SK-N-SH (cell line): Measurements from ENCODE around the gene RRH. TPM values are rescaled to one million over a fixed set of nuclear protein-coding genes. Genes with fewer than 3 reads are reported as not detected.

Experiments
- CTCF ChIA-PET: fragments of 300-600, 350-600 bp; formaldehyde crosslinking; extraction: SDS; loops from one replicate; lab custom pipeline; 2021; lab: Yijun Ruan, JAX
- POLR2A ChIA-PET: fragments of 350-600 bp; sonication (Branson Sonifier 250); formaldehyde crosslinking; extraction: SDS; loops from one replicate; lab custom pipeline; 2020; ENCODE audit warnings: antibody characterized with exemption, inconsistent platforms; lab: Yijun Ruan, JAX
- DNase-seq: peaks from one replicate; pipeline ENCODE4 v3.0.0; 2012
- H2AFZ ChIP-seq: fragments of 200-600 bp; sonication (generic); 2 replicates; pipeline ENCODE4 v1.8.1; 2016; ENCODE audit warnings: antibody characterized with exemption, mild to moderate bottlenecking, low read depth
- H3F3A ChIP-seq: fragments of 200-600 bp; sonication (generic); replicated peaks from 2 replicates; pipeline ENCODE3; 2016; ENCODE audit warnings: antibody characterized with exemption, mild to moderate bottlenecking; ENCODE audit not compliant: insufficient read depth
- H3K27ac ChIP-seq, 2 experiments: fragments of 200-500 bp in 1 of 2; fragments of 200-600 bp in 1 of 2; sonication (Bioruptor generic) in 1 of 2; sonication (generic), shearing (Covaris generic) in 1 of 2; 2 replicates each; pipeline versions ENCODE4 v1.5.1 to v1.6.1; 2014 to 2016; ENCODE audit warnings: low read depth in 2 of 2, inconsistent platforms in 1 of 2, low read length in 1 of 2, mild to moderate bottlenecking in 1 of 2, mixed read lengths in 1 of 2
- H3K27me3 ChIP-seq: fragments of 200-600 bp; sonication (generic), shearing (Covaris generic); 2 replicates; pipeline ENCODE4 v1.6.1; 2016; ENCODE audit warnings: mixed run types; ENCODE audit not compliant: insufficient read depth
- H3K36me3 ChIP-seq, 2 experiments: fragments of 200-500 bp in 1 of 2; fragments of 200-600 bp in 1 of 2; sonication (Bioruptor generic) in 1 of 2; sonication (generic) in 1 of 2; replicated peaks in 1 of 2; 2 replicates each; pipeline versions ENCODE3 to v1.5.1; 2014 to 2016; ENCODE audit warnings: low read length in 1 of 2, mild to moderate bottlenecking in 1 of 2; ENCODE audit not compliant: insufficient read depth in 2 of 2, control insufficient read depth in 1 of 2
- H3K4me1 ChIP-seq, 2 experiments: fragments of 200-500 bp in 1 of 2; fragments of 200-600 bp in 1 of 2; sonication (Bioruptor generic) in 1 of 2; sonication (generic), shearing (Covaris generic) in 1 of 2; 2 replicates each; pipeline versions ENCODE4 v1.5.1 to v1.6.1; 2014 to 2016; ENCODE audit warnings: low read depth in 1 of 2, low read length in 1 of 2, mixed run types in 1 of 2; ENCODE audit not compliant: insufficient read depth in 2 of 2, control insufficient read depth in 1 of 2
- H3K4me2 ChIP-seq: fragments of 200-600 bp; sonication (generic), shearing (Covaris generic); 2 replicates; pipeline ENCODE4 v1.6.1; 2017; ENCODE audit warnings: mixed run types
- H3K4me3 ChIP-seq, 2 experiments: fragments of 200-500 bp in 1 of 2; fragments of 200-600 bp in 1 of 2; sonication (Bioruptor generic) in 1 of 2; sonication (generic), shearing (Covaris generic) in 1 of 2; 2 replicates each; pipeline versions ENCODE4 v1.5.1 to v1.8.1; 2014 to 2016; ENCODE audit warnings: low read depth in 2 of 2, inconsistent platforms in 1 of 2, low read length in 1 of 2, mild to moderate bottlenecking in 1 of 2, mixed read lengths in 1 of 2, moderate library complexity in 1 of 2
- H3K79me2 ChIP-seq: fragments of 200-600 bp; sonication (generic); 2 replicates; pipeline ENCODE4 v1.8.1; 2017; ENCODE audit warnings: mild to moderate bottlenecking; ENCODE audit not compliant: insufficient read depth
- H3K9ac ChIP-seq: fragments of 200-600 bp; sonication (generic); 2 replicates; pipeline ENCODE4 v1.6.1; 2017; ENCODE audit warnings: mixed run types
- H3K9me2 ChIP-seq: fragments of 200-600 bp; sonication (generic); 2 replicates; pipeline ENCODE4 v1.6.1; 2017; ENCODE audit warnings: mixed run types
- H3K9me3 ChIP-seq: fragments of 200-600 bp; sonication (generic); 2 replicates; pipeline ENCODE4 v1.6.1; 2017; ENCODE audit warnings: mixed run types, mild to moderate bottlenecking, moderate library complexity
- H4K20me1 ChIP-seq: fragments of 200-600 bp; sonication (generic); 2 replicates; pipeline ENCODE4 v1.6.1; 2017; ENCODE audit warnings: mild to moderate bottlenecking, mixed run types; ENCODE audit not compliant: insufficient read depth
- EP300 ChIP-seq, 2 experiments: IDR thresholded peaks; 2 replicates each; pipeline versions ENCODE4 v1.4.0 to v1.6.1; 2012; ENCODE audit warnings: borderline replicate concordance in 1 of 2, low read depth in 1 of 2, low read length in 1 of 2
- EZH2phosphoT487 ChIP-seq: fragments of 200-600 bp; sonication (generic); IDR thresholded peaks from 2 replicates; pipeline ENCODE4 v1.6.1; 2017; ENCODE audit warnings: low read depth, mixed run types, mild to moderate bottlenecking, antibody characterized with exemption, moderate library complexity, borderline replicate concordance
- FOXJ3 ChIP-seq: sonication (generic); formaldehyde crosslinking; IDR thresholded peaks from 2 replicates; pipeline ENCODE4 v1.5.1; 2020; ENCODE audit warnings: mild to moderate bottlenecking, missing genetic modification reagents
- GATA2 ChIP-seq: sonication (generic); formaldehyde crosslinking; IDR thresholded peaks from 2 replicates; pipeline ENCODE4 v1.5.0; 2020; ENCODE audit warnings: mild to moderate bottlenecking, missing genetic modification reagents
- JUND ChIP-seq: IDR thresholded peaks from 2 replicates; pipeline ENCODE4 v1.4.0; 2012
- MEF2A ChIP-seq: IDR thresholded peaks from 2 replicates; pipeline ENCODE4 v1.4.0; 2012; ENCODE audit warnings: low read depth, borderline replicate concordance
- NRF1 ChIP-seq: IDR thresholded peaks from 2 replicates; pipeline ENCODE4 v1.6.1; 2012; ENCODE audit warnings: low read depth, mild to moderate bottlenecking, low read length
- RAD21 ChIP-seq: IDR thresholded peaks from 2 replicates; pipeline ENCODE4 v1.6.1; 2012; ENCODE audit warnings: mild to moderate bottlenecking, low read length
- SIN3A ChIP-seq: IDR thresholded peaks from 2 replicates; pipeline ENCODE4 v1.6.1; 2012; ENCODE audit warnings: low read depth, mild to moderate bottlenecking, low read length, moderate library complexity, borderline replicate concordance
- SMC3 ChIP-seq: IDR thresholded peaks from 2 replicates; pipeline ENCODE4 v1.6.1; 2012; ENCODE audit warnings: low read depth, low read length, improper control_type of control experiment
- TAF1 ChIP-seq: IDR thresholded peaks from 2 replicates; pipeline ENCODE4 v1.6.1; 2012; ENCODE audit warnings: low read depth, mild to moderate bottlenecking, low read length, moderate library complexity, borderline replicate concordance
- TCF12 ChIP-seq: IDR thresholded peaks from 2 replicates; pipeline ENCODE4 v1.4.0; 2012
- TEAD4 ChIP-seq: IDR thresholded peaks from 2 replicates; pipeline ENCODE4 v1.4.0; 2012; ENCODE audit warnings: mild to moderate bottlenecking, borderline replicate concordance; ENCODE audit not compliant: insufficient read depth
- YY1 ChIP-seq: IDR thresholded peaks from 2 replicates; pipeline ENCODE4 v1.4.0; 2012; ENCODE audit warnings: low read depth, mild to moderate bottlenecking
- WGBS: methylation state at CpG from one replicate; pipeline ENCODE4 v1.1.6; 2017; ENCODE audit warnings: low lambda C conversion rate; 5-methylcytosine and 5-hydroxymethylcytosine counted together
- polyA plus RNA-seq, 3 experiments: library from polyadenylated mRNA; depleted of rRNA; stranded (reverse); fragments of >200 nt; gene quantifications; 2 replicates each; pipeline ENCODE4 v1.2.3, GENCODE V29; 2012
- TF ChIP-seq, protein P1 (sequence below): IDR thresholded peaks from 2 replicates; pipeline ENCODE4 v1.4.0; 2012; ENCODE audit warnings: low read depth, borderline replicate concordance
- TF ChIP-seq, protein P2 (sequence below): fragments of 150-350 bp; IDR thresholded peaks from 2 replicates; pipeline ENCODE4 v1.6.1; 2016; ENCODE audit warnings: mild to moderate bottlenecking, low read depth, low read length
- TF ChIP-seq, protein P3 (sequence below): IDR thresholded peaks from 2 replicates; pipeline ENCODE4 v1.4.0; 2012; ENCODE audit warnings: low read depth, borderline replicate concordance
- TF ChIP-seq, protein P4 (sequence below): IDR thresholded peaks from 2 replicates; pipeline ENCODE4 v1.6.1; 2012; ENCODE audit warnings: mild to moderate bottlenecking, low read depth, low read length, moderate library complexity
- TF ChIP-seq, protein P5 (sequence below): IDR thresholded peaks from 2 replicates; pipeline ENCODE4 v1.4.0; 2012; ENCODE audit warnings: low read depth

Gene RRH
- polyA plus RNA-seq, 1 of the 3 experiments (the other 2 are of a cell fraction): 0.05 TPM

DNA sequence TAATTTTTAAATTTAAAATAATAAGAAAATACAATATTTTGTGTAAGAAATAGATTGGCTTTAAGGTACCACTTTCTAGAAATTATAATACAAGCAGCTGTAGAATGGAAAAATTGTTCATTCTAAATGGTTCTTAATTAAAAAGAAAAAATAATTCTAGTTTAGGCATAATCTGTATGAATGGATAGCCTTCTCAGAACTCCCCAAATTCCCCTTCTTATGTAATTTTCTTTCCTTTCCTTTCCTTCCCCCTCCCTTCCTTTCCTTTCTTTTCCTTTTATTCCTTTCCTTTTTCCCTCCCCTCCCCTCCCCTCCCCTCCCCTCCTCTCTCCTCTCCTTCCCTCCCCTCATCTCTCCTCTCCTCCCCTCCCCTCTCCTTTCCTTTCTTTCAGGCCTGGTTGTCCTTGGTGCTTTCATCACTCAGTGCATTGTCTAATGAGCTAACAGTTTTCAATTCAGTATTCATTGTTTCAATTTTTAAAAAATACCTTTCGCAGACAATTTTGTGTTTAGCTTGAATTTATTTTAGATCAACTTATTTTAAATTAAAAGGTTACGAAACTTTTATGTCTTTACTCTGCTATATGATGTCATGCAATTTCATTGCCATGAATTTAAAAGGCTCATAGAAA is 49.0 kb downstream of the RRH start:
- POLR2A ChIA-PET: no interaction called here
- no peaks in the 10 kb centered on the region for H3K79me2 ChIP-seq

More for the DNA sequence above, 49.0 kb downstream of the RRH start:
- TF ChIP-seq TEAD4 (no peak), RAD21 (no peak), JUND (no peak), EP300 (IDR thresholded peaks at IDR 0.05; ENCODE audit: borderline replicate concordance in 1 of 2, low read depth in 1 of 2, low read length in 1 of 2) (no peak), YY1 (no peak), FOXJ3 (no peak), NRF1 (no peak), MEF2A (no peak), SMC3 (no peak), EZH2phosphoT487 (no peak), TAF1 (no peak), SIN3A (no peak), TCF12 (no peak), GATA2 (CRISPR knock-in tag) (no peak)
- TF ChIP-seq, protein P1, sequence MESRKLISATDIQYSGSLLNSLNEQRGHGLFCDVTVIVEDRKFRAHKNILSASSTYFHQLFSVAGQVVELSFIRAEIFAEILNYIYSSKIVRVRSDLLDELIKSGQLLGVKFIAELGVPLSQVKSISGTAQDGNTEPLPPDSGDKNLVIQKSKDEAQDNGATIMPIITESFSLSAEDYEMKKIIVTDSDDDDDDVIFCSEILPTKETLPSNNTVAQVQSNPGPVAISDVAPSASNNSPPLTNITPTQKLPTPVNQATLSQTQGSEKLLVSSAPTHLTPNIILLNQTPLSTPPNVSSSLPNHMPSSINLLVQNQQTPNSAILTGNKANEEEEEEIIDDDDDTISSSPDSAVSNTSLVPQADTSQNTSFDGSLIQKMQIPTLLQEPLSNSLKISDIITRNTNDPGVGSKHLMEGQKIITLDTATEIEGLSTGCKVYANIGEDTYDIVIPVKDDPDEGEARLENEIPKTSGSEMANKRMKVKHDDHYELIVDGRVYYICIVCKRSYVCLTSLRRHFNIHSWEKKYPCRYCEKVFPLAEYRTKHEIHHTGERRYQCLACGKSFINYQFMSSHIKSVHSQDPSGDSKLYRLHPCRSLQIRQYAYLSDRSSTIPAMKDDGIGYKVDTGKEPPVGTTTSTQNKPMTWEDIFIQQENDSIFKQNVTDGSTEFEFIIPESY: no peak
- TF ChIP-seq, protein P2, sequence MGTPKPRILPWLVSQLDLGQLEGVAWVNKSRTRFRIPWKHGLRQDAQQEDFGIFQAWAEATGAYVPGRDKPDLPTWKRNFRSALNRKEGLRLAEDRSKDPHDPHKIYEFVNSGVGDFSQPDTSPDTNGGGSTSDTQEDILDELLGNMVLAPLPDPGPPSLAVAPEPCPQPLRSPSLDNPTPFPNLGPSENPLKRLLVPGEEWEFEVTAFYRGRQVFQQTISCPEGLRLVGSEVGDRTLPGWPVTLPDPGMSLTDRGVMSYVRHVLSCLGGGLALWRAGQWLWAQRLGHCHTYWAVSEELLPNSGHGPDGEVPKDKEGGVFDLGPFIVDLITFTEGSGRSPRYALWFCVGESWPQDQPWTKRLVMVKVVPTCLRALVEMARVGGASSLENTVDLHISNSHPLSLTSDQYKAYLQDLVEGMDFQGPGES: no peak
- TF ChIP-seq, protein P3, sequence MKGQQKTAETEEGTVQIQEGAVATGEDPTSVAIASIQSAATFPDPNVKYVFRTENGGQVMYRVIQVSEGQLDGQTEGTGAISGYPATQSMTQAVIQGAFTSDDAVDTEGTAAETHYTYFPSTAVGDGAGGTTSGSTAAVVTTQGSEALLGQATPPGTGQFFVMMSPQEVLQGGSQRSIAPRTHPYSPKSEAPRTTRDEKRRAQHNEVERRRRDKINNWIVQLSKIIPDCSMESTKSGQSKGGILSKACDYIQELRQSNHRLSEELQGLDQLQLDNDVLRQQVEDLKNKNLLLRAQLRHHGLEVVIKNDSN: no peak
- TF ChIP-seq, protein P4, sequence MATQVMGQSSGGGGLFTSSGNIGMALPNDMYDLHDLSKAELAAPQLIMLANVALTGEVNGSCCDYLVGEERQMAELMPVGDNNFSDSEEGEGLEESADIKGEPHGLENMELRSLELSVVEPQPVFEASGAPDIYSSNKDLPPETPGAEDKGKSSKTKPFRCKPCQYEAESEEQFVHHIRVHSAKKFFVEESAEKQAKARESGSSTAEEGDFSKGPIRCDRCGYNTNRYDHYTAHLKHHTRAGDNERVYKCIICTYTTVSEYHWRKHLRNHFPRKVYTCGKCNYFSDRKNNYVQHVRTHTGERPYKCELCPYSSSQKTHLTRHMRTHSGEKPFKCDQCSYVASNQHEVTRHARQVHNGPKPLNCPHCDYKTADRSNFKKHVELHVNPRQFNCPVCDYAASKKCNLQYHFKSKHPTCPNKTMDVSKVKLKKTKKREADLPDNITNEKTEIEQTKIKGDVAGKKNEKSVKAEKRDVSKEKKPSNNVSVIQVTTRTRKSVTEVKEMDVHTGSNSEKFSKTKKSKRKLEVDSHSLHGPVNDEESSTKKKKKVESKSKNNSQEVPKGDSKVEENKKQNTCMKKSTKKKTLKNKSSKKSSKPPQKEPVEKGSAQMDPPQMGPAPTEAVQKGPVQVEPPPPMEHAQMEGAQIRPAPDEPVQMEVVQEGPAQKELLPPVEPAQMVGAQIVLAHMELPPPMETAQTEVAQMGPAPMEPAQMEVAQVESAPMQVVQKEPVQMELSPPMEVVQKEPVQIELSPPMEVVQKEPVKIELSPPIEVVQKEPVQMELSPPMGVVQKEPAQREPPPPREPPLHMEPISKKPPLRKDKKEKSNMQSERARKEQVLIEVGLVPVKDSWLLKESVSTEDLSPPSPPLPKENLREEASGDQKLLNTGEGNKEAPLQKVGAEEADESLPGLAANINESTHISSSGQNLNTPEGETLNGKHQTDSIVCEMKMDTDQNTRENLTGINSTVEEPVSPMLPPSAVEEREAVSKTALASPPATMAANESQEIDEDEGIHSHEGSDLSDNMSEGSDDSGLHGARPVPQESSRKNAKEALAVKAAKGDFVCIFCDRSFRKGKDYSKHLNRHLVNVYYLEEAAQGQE: no peak
- TF ChIP-seq, protein P5, sequence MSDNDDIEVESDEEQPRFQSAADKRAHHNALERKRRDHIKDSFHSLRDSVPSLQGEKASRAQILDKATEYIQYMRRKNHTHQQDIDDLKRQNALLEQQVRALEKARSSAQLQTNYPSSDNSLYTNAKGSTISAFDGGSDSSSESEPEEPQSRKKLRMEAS: no peak
- no peaks in the 10 kb centered on the region for H3K9me3 ChIP-seq
- H3K4me1 ChIP-seq: no peaks in the 10 kb centered on the region
- H3K4me3 ChIP-seq: no peak overlapping the region
- no peak overlapping the region for H3K4me2 ChIP-seq
- H3K9ac ChIP-seq: no peak overlapping the region
- no peaks in the 10 kb centered on the region for H4K20me1 ChIP-seq
- WGBS: 13% methylated on average over 2 of the region's 2 CpGs
- CTCF ChIA-PET: interaction anchor here (0.6 to 1.7 kb wide), 3 partner anchors 13 to 50 kb away, joined by 3 to 4 read pairs (median 3); no protein-coding TSS in a partner anchor
- H3F3A ChIP-seq: no peaks in the 10 kb centered on the region
- no peak overlapping the region for H3K27ac ChIP-seq
- no peaks in the 10 kb centered on the region for H3K36me3 ChIP-seq
- DNase-seq: no peak
- no peaks in the 10 kb centered on the region for H3K9me2 ChIP-seq
- H2AFZ ChIP-seq: no peak overlapping the region
- peaks cover 11% of the 10 kb centered on the region; the same call in 1 of the 2 replicates for H3K27me3 ChIP-seq
